HFFc6 (cell line): ENCODE measurements around the gene MYRF. TPM values are rescaled to one million over a fixed set of nuclear protein-coding genes. Genes with fewer than 3 reads are reported as not detected.

ENCODE experiments used
- DNase-seq: peaks from one replicate; pipeline ENCODE4 v3.0.0-alpha.2; 2018
- H3K27ac Mint-ChIP-seq: 2 replicates; pipeline ENCODE4 v1.8.0; 2020; ENCODE audit warnings: mild to moderate bottlenecking, mixed read lengths
- H3K27me3 Mint-ChIP-seq: 2 replicates; pipeline ENCODE4 v1.8.0; 2021; ENCODE audit warnings: mild to moderate bottlenecking, moderate library complexity, mixed read lengths; ENCODE audit not compliant: insufficient read depth
- H3K36me3 Mint-ChIP-seq: 2 replicates; pipeline ENCODE4 v1.8.0; 2021; ENCODE audit warnings: low read depth, mixed read lengths
- H3K4me1 Mint-ChIP-seq: 2 replicates; pipeline ENCODE4 v1.8.0; 2020; ENCODE audit warnings: low read depth, mixed read lengths
- H3K4me3 Mint-ChIP-seq: 2 replicates; pipeline ENCODE4 v1.8.0; 2020; ENCODE audit warnings: mild to moderate bottlenecking, moderate library complexity, mixed read lengths
- H3K9me3 Mint-ChIP-seq: 2 replicates; pipeline ENCODE4 v1.8.0; 2020; ENCODE audit warnings: mild to moderate bottlenecking, mixed read lengths
- total RNA-seq, 6 experiments: library from RNA; stranded (reverse); fragmentation: NEBNext Ultra II Directional; extraction: Animal tissue kit (Norgen Biotek cat#: 25700); gene quantifications; 2 replicates in 1 of 6; 3 replicates in 5 of 6; pipeline ENCODE4 v1.2.3, GENCODE V29; 2021
- TF ChIP-seq, protein P1 (sequence below): fragments of 200-600 bp; sonication (generic); IDR thresholded peaks from 2 replicates; pipeline ENCODE4 v1.5.0; 2021; ENCODE audit warnings: antibody characterized with exemption, mild to moderate bottlenecking

Gene MYRF
- total RNA-seq, 6 experiments from 2014 or later = 0.24 to 0.67 (median 0.53) TPM

DNA sequence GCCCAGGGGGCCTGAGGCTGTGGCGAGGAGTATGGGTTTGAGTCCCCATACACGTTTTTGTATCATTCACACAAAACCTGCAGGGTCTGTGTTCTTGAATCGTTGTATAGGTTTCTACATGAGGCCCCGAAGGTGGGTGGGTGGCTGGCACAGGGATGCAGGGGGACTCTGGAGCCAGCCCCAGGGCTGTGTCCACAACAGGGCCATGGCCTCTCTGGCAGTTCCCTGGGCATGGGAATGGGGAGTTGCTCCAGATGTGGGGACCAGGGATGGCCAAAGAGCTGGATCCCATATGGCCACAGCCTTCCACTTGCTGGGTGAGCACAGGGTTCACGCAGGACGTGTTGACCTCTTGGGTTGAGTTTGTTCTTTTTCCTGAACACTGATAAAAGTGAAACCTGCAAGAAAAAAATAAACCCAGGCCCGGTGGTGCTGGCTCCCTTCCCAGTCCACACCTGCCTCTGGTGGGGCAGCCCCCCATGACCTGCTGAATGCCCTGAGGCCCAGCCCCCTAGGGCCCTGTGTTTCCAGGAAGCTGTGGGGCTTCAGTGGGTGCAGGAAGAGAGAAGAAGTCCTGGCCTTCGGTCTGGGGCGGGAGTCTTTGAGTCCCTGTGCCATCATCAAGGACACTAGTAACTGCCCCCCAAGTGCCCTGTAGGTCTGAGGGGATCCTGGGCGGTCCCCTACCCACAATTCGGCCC lies 16.1 kb downstream of the MYRF start:
- Mint-ChIP-seq H3K36me3 (no peaks in the 10 kb centered on the region), H3K4me3 (no peak overlapping the region), H3K27ac (no peak overlapping the region), H3K27me3 (peaks cover 4% of the 10 kb centered on the region), H3K9me3 (no peaks in the 10 kb centered on the region), H3K4me1 (no peaks in the 10 kb centered on the region)
- TF ChIP-seq, protein P1, sequence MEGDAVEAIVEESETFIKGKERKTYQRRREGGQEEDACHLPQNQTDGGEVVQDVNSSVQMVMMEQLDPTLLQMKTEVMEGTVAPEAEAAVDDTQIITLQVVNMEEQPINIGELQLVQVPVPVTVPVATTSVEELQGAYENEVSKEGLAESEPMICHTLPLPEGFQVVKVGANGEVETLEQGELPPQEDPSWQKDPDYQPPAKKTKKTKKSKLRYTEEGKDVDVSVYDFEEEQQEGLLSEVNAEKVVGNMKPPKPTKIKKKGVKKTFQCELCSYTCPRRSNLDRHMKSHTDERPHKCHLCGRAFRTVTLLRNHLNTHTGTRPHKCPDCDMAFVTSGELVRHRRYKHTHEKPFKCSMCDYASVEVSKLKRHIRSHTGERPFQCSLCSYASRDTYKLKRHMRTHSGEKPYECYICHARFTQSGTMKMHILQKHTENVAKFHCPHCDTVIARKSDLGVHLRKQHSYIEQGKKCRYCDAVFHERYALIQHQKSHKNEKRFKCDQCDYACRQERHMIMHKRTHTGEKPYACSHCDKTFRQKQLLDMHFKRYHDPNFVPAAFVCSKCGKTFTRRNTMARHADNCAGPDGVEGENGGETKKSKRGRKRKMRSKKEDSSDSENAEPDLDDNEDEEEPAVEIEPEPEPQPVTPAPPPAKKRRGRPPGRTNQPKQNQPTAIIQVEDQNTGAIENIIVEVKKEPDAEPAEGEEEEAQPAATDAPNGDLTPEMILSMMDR = no peak
- no peak for DNase-seq

DNA sequence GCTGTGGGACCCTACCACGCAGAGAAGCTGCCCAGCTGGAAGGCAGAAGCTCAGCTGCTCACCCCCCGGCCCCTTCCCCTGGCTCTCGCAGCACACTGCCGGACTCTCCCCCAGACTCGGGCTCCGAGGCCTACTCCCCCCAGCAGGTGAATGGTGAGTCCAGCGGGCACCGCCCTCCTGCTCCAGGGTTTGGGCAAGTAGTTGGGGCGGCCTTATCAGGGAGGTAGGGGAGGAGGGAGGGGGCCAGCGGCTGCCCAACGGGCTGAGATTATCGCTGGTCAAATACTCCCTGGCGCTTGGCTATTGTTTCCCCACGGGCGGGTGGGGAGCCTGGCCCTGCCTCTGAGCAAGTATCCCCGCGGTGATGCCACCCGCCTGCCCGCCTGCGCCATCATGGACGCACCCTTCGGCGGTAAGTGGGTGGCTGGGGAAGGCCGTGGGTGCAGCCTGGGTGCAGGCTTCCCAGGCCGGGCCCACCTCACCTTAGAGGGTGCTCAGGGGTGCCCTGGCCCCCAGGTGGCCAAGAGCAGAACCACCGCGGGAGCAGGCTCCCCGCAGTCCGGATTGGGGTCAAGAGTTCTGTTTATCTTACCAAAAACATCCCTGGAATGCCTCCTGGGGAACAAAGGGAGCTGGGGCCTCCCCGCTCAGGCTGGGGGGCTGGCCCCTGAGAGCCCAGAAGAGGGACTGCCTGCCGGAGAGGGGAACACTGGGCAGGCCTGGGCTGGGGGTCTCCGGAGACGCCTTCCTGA lies 16.9 kb downstream of the MYRF start:
- DNase-seq = no peak
- Mint-ChIP-seq H3K9me3 (no peaks in the 10 kb centered on the region), H3K36me3 (no peaks in the 10 kb centered on the region), H3K27ac (no peak overlapping the region), H3K4me1 (no peaks in the 10 kb centered on the region), H3K4me3 (no peak overlapping the region), H3K27me3 (peaks cover 4% of the 10 kb centered on the region)
- TF ChIP-seq, protein P1 = peak; percentile 71

DNA sequence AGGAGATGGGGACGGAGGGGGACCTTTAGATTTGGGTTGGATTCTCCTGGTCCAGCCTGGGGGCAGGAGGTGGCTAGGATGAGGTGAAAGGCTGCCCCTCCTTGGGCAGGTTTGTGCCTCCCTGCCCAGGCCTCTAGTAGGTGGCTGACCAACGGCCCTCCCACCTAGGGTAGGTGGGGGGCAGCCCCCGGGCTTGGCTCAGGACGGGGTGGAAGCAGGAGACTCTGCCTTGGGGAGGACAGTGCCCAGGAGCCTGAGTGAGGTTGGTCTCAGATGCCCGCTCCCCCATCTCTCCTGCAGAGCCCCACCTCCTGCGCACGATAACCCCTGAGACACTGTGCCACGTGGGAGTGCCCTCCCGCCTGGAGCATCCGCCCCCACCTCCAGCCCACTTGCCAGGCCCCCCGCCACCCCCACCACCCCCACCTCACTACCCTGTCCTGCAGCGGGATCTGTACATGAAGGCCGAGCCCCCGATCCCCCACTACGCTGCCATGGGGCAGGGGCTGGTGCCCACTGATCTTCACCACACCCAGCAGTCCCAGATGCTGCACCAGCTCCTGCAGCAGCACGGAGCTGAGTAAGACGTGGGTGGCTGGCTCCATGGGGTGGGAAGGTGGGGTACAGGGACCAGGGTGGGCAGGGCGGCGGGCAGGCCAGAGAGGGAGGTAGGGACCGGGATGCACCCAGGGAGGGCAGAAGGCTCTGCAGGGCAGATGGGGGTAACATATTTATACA lies 17.7 kb downstream of the MYRF start:
- Mint-ChIP-seq H3K4me1 (no peaks in the 10 kb centered on the region), H3K4me3 (no peak overlapping the region), H3K36me3 (no peaks in the 10 kb centered on the region)

GRCh38 chr11:61771195-61771894 lies 18.9 kb downstream of the MYRF start:
- no peaks in the 10 kb centered on the region for H3K36me3 Mint-ChIP-seq
- TF ChIP-seq, protein P1 = no peak
- H3K4me1 Mint-ChIP-seq = no peaks in the 10 kb centered on the region
- H3K27me3 Mint-ChIP-seq = peaks cover 11% of the 10 kb centered on the region
- DNase-seq = no peak
- no peaks in the 10 kb centered on the region for H3K9me3 Mint-ChIP-seq
- H3K4me3 Mint-ChIP-seq = no peak overlapping the region
- H3K27ac Mint-ChIP-seq = no peak overlapping the region

More for the DNA sequence above, 17.7 kb downstream of the MYRF start:
- Mint-ChIP-seq H3K27me3 (peaks cover 9% of the 10 kb centered on the region), H3K27ac (no peak overlapping the region), H3K9me3 (no peaks in the 10 kb centered on the region)
- DNase-seq = no peak
- TF ChIP-seq, protein P1 = no peak

GRCh38 chr11:61771985-61772455 lies 19.6 kb downstream of the MYRF start:
- DNase-seq = no peak
- TF ChIP-seq, protein P1 = no peak
- H3K27ac Mint-ChIP-seq = no peak overlapping the region
- peaks cover 13% of the 10 kb centered on the region for H3K27me3 Mint-ChIP-seq
- H3K9me3 Mint-ChIP-seq = no peaks in the 10 kb centered on the region
- no peaks in the 10 kb centered on the region for H3K4me1 Mint-ChIP-seq
- H3K36me3 Mint-ChIP-seq = no peaks in the 10 kb centered on the region
- no peak overlapping the region for H3K4me3 Mint-ChIP-seq
